Loucy (cell line): ENCODE data around the gene CFAP126.
"Not testable (repeated sequence)": the region's sequence is repeated elsewhere in the genome, so short reads cannot be mapped to it uniquely, and the experiment has no call there.

Experiments used
- H2AFZ ChIP-seq: fragments of 200-600 bp; sonication (generic); 2 replicates; pipeline ENCODE4 v1.6.0; 2016; ENCODE audit warnings: antibody characterized with exemption, mild to moderate bottlenecking, low read length, moderate library complexity
- H3F3A ChIP-seq: fragments of 200-600 bp; 2 replicates; pipeline ENCODE4 v1.6.0; 2016; ENCODE audit warnings: antibody characterized with exemption, low read depth, mild to moderate bottlenecking
- H3K27me3 ChIP-seq: fragments of 200-600 bp; sonication (generic); 2 replicates; pipeline ENCODE4 v1.6.1; 2014; ENCODE audit warnings: low read length, mild to moderate bottlenecking; ENCODE audit not compliant: insufficient read depth, poor library complexity, severe bottlenecking
- H3K36me3 ChIP-seq: fragments of 200-600 bp; sonication (generic); 2 replicates; pipeline ENCODE4 v1.6.1; 2016; ENCODE audit warnings: low read length; ENCODE audit not compliant: insufficient read depth
- H3K4me1 ChIP-seq: fragments of 200-600 bp; sonication (generic); 2 replicates; pipeline ENCODE4 v1.5.1; 2014; ENCODE audit warnings: low read length, mild to moderate bottlenecking; ENCODE audit not compliant: insufficient read depth, poor library complexity, severe bottlenecking
- H3K4me2 ChIP-seq: fragments of 200-600 bp; sonication (generic); 2 replicates; pipeline ENCODE4 v1.6.0; 2014; ENCODE audit warnings: antibody characterized with exemption, low read length, low read depth, mild to moderate bottlenecking; ENCODE audit not compliant: poor library complexity, severe bottlenecking
- H3K4me3 ChIP-seq: fragments of 200-600 bp; sonication (generic); 2 replicates; pipeline ENCODE4 v1.5.1; 2014; ENCODE audit warnings: low read length, mild to moderate bottlenecking, mixed read lengths; ENCODE audit not compliant: poor library complexity, severe bottlenecking
- H3K79me2 ChIP-seq: fragments of 200-600 bp; sonication (generic); 2 replicates; pipeline ENCODE4 v1.6.1; 2014; ENCODE audit warnings: low read length; ENCODE audit not compliant: insufficient read depth
- H3K9ac ChIP-seq: fragments of 200-600 bp; sonication (generic); 2 replicates; pipeline ENCODE4 v1.6.0; 2014; ENCODE audit warnings: mild to moderate bottlenecking, low read depth, low read length, moderate library complexity; ENCODE audit not compliant: poor library complexity, severe bottlenecking
- H3K9me2 ChIP-seq: fragments of 200-600 bp; sonication (generic); replicated peaks from 2 replicates; pipeline ENCODE4 v1.6.1; 2016; ENCODE audit warnings: low read depth, low read length, mixed read lengths
- H3K9me3 ChIP-seq: fragments of 200-600 bp; sonication (generic); 2 replicates; pipeline ENCODE4 v1.6.1; 2014; ENCODE audit warnings: mild to moderate bottlenecking, antibody characterized with exemption, low read length, low read depth; ENCODE audit not compliant: insufficient read depth
- H4K20me1 ChIP-seq: fragments of 200-600 bp; sonication (generic); 2 replicates; pipeline ENCODE4 v1.6.0; 2014; ENCODE audit warnings: antibody characterized with exemption, low read length, mild to moderate bottlenecking; ENCODE audit not compliant: insufficient read depth, poor library complexity, severe bottlenecking
- CTCF ChIP-seq: fragments of 200-600 bp; sonication (generic); conservative IDR thresholded peaks from 2 replicates; pipeline ENCODE4 v1.5.1; 2014; ENCODE audit warnings: mild to moderate bottlenecking, antibody characterized with exemption, low read length
- EZH2phosphoT487 ChIP-seq: fragments of 200-600 bp; IDR thresholded peaks from 2 replicates; pipeline ENCODE4 v1.6.1; 2018; ENCODE audit warnings: antibody characterized with exemption, mild to moderate bottlenecking, moderate library complexity, borderline replicate concordance

CFAP126 gene

GRCh38 chr1:161402446-161402845, 34.8 kb upstream of the CFAP126 start:
- H3K27me3 ChIP-seq, result no peaks in the 10 kb centered on the region
- H3K9me3 ChIP-seq, result no peaks in the 10 kb centered on the region
- H3F3A ChIP-seq, result peaks cover 7% of the 10 kb centered on the region
- no peak overlapping the region for H2AFZ ChIP-seq
- no peaks in the 10 kb centered on the region for H3K9me2 ChIP-seq
- H3K4me1 ChIP-seq, result peaks cover 11% of the 10 kb centered on the region
- TF ChIP-seq EZH2phosphoT487, result no peak
- TF ChIP-seq CTCF, result no peak
- H3K4me2 ChIP-seq, result no peak overlapping the region
- H3K79me2 ChIP-seq, result no peaks in the 10 kb centered on the region
- no peak overlapping the region for H3K4me3 ChIP-seq
- no peak overlapping the region for H3K9ac ChIP-seq
- H4K20me1 ChIP-seq, result no peaks in the 10 kb centered on the region
- H3K36me3 ChIP-seq, result no peaks in the 10 kb centered on the region

GRCh38 chr1:161399257-161399998, 31.8 kb upstream of the CFAP126 start:
- Histone ChIP-seq H4K20me1 (no peaks in the 10 kb centered on the region), H3F3A (peaks cover 7% of the 10 kb centered on the region), H3K9ac (peak overlapping the region; percentile 87), H3K9me3 (no peaks in the 10 kb centered on the region), H3K27me3 (no peaks in the 10 kb centered on the region), H3K9me2 (no peaks in the 10 kb centered on the region), H3K4me1 (peaks cover 11% of the 10 kb centered on the region), H3K4me3 (peak overlapping the region; percentile 82), H3K4me2 (peak overlapping the region; percentile 81), H2AFZ (peak overlapping the region; percentile 93), H3K36me3 (no peaks in the 10 kb centered on the region), H3K79me2 (no peaks in the 10 kb centered on the region)
- TF ChIP-seq EZH2phosphoT487, result no peak
- peak; percentile 62 for TF ChIP-seq CTCF

- Histone ChIP-seq H3K4me1 (peaks cover 11% of the 10 kb centered on the region), H3F3A (peaks cover 7% of the 10 kb centered on the region)
- TF ChIP-seq CTCF, result no peak
- TF ChIP-seq EZH2phosphoT487, result no peak
Measured at GRCh38 chr1:161398900-161399256, 31.2 kb upstream of the CFAP126 start.

GRCh38 chr1:161397038-161397437, 29.4 kb upstream of the CFAP126 start:
- not testable (repeated sequence) for H3K36me3 ChIP-seq, H3K9ac ChIP-seq, H3K4me3 ChIP-seq, H3K79me2 ChIP-seq, H3K9me3 ChIP-seq, H3K4me2 ChIP-seq, H2AFZ ChIP-seq, H3K27me3 ChIP-seq, H4K20me1 ChIP-seq, H3F3A ChIP-seq, H3K9me2 ChIP-seq
- H3K4me1 ChIP-seq, result peaks cover 11% of the 10 kb centered on the region

More at GRCh38 chr1:161398900-161399256, 31.2 kb upstream of the CFAP126 start:
- Histone ChIP-seq H4K20me1 (no peaks in the 10 kb centered on the region), H3K36me3 (no peaks in the 10 kb centered on the region), H3K9me2 (no peaks in the 10 kb centered on the region), H3K79me2 (no peaks in the 10 kb centered on the region), H3K9ac (peak overlapping the region; percentile 87), H2AFZ (peak overlapping the region; percentile 93), H3K4me2 (peak overlapping the region; percentile 73), H3K9me3 (no peaks in the 10 kb centered on the region), H3K4me3 (peak overlapping the region; percentile 82), H3K27me3 (no peaks in the 10 kb centered on the region)
